GM12874 (cell line): ENCODE measurements around the gene ALG1.

Source experiments
- CTCF ChIP-seq: IDR thresholded peaks from 2 replicates; pipeline ENCODE4 v1.5.1; 2011; ENCODE audit warnings: low read depth, mild to moderate bottlenecking, control low read depth, low read length, moderate library complexity; ENCODE audit not compliant: insufficient read depth

Gene ALG1

GRCh38 chr16:5062790-5063765, 8.6 kb upstream of the ALG1 start:
- TF ChIP-seq CTCF: no peak

GRCh38 chr16:5064915-5065314, 6.7 kb upstream of the ALG1 start:
- TF ChIP-seq CTCF: no peak

- TF ChIP-seq CTCF: no peak
These were observed 6.3 kb upstream of the ALG1 start for GRCh38 chr16:5065326-5065725.

GRCh38 chr16:5065813-5066212, 5.8 kb upstream of the ALG1 start, which contains the start of gene C16orf89:
C16orf89 (minus strand) TSS chr16:5065956; CDS start chr16:5065908, 48 bp downstream.
- TF ChIP-seq CTCF: no peak

GRCh38 chr16:5066511-5066910, 5.1 kb upstream of the ALG1 start:
- TF ChIP-seq CTCF: no peak

GRCh38 chr16:5069048-5069447, 2.6 kb upstream of the ALG1 start:
- TF ChIP-seq CTCF: no peak

- TF ChIP-seq CTCF: no peak
These were observed 1.8 kb upstream of the ALG1 start for GRCh38 chr16:5069854-5070253.
